AG09319 (cell line): ENCODE data around the gene PCDHA1.
"Not testable (repeated sequence)": the region's sequence is repeated elsewhere in the genome, so short reads cannot be mapped to it uniquely, and the experiment has no call there.

Experiments used
- DNase-seq: peaks from one replicate; pipeline ENCODE4 v3.0.0-alpha.2; 2010; ENCODE audit warnings: low read depth; ENCODE audit errors: extremely low read depth
- TF ChIP-seq, protein P1 (sequence below): IDR thresholded peaks from 2 replicates; pipeline ENCODE4 v1.5.1; 2011; ENCODE audit warnings: low read depth, mild to moderate bottlenecking, inconsistent platforms, low read length, moderate library complexity

PCDHA1 gene

DNA sequence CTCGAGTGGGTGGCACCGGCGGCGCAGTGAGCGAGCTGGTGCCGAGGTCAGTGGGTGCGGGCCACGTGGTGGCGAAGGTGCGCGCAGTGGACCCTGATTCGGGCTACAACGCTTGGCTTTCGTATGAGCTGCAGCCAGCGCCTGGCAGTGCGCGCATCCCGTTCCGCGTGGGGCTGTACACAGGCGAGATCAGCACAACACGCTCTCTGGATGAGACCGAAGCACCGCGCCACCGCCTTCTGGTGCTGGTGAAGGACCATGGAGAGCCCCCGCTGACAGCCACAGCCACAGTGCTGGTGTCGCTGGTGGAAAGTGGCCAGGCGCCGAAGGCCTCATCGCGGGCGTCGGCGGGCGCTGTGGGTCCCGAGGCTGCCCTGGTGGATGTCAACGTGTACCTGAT, 37.5 kb downstream of the PCDHA1 start:
- no peak for DNase-seq
- TF ChIP-seq, protein P1, sequence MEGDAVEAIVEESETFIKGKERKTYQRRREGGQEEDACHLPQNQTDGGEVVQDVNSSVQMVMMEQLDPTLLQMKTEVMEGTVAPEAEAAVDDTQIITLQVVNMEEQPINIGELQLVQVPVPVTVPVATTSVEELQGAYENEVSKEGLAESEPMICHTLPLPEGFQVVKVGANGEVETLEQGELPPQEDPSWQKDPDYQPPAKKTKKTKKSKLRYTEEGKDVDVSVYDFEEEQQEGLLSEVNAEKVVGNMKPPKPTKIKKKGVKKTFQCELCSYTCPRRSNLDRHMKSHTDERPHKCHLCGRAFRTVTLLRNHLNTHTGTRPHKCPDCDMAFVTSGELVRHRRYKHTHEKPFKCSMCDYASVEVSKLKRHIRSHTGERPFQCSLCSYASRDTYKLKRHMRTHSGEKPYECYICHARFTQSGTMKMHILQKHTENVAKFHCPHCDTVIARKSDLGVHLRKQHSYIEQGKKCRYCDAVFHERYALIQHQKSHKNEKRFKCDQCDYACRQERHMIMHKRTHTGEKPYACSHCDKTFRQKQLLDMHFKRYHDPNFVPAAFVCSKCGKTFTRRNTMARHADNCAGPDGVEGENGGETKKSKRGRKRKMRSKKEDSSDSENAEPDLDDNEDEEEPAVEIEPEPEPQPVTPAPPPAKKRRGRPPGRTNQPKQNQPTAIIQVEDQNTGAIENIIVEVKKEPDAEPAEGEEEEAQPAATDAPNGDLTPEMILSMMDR, result no peak

DNA sequence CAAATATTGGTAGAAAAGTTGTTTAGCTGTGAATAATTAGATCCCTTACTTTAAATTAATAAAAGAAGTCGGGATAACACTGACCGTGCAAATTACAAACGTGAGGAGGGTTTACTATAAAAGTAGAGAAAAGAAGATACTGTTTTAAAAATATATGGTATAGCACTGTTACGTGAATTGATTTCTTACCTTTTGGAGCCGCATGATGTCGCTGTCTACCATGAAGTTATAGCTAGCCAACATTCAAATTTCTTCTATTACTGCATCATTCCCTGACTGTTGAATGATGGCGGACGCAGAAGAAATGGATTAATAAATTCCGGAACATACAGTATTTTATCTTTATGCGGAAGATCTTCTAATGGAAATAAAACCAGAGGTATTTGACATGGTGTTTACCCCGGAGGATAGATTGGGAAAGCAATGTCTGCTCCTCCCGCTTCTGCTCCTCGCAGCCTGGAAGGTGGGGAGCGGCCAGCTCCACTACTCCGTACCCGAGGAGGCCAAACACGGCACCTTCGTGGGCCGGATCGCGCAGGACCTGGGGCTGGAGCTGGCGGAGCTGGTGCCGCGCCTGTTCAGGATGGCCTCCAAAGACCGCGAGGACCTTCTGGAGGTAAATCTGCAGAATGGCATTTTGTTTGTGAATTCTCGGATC, 41.9 kb downstream of the PCDHA1 start, which contains the start of gene PCDHA6:
Gene PCDHA6, plus strand, starts transcription at position 257 of the 658 bp plus-strand sequence. Its CDS starts 132 bp downstream, at position 389.
- DNase-seq, result no peak
- TF ChIP-seq, protein P1, result no peak

GRCh38 chr5:140828362-140828737, 42.4 kb downstream of the PCDHA1 start:
- TF ChIP-seq, protein P1, result no peak
- DNase-seq, result no peak

DNA sequence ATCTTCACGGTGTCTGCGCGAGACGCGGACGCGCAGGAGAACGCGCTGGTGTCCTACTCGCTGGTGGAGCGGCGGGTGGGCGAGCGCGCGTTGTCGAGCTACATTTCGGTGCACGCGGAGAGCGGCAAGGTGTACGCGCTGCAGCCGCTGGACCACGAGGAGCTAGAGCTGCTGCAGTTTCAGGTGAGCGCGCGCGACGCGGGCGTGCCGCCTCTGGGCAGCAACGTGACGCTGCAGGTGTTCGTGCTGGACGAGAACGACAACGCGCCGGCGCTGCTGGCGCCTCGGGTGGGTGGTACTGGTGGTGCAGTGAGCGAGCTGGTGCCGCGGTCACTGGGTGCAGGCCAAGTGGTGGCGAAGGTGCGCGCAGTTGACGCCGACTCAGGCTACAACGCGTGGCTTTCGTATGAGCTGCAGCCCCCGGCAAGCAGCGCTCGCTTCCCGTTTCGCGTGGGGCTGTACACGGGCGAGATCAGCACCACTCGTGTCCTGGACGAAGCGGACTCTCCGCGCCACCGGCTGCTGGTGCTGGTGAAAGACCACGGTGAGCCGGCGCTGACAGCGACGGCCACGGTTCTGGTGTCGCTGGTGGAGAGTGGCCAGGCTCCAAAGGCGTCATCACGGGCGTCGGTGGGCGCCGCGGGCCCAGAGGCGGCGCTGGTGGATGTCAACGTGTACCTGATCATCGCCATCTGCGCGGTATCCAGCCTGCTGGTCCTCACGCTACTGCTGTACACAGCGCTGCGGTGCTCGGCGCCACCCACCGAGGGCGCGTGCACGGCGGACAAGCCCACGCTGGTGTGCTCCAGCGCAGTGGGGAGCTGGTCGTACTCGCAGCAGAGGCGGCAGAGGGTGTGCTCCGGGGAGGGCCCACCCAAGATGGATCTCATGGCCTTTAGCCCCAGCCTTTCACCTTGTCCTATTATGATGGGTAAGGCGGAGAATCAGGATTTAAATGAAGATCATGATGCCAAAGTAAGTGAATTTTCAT, 43.9 kb downstream of the PCDHA1 start:
- not testable (repeated sequence) for DNase-seq

- no peak for DNase-seq
- TF ChIP-seq, protein P1, result no peak
Observed at GRCh38 chr5:140833993-140834392, 48.1 kb downstream of the PCDHA1 start, which contains the start of gene PCDHA7. PCDHA7 (plus strand) TSS chr5:140834269; CDS start chr5:140834384, 115 bp downstream.

- DNase-seq, result not testable (repeated sequence)
Observed at GRCh38 chr5:140834439-140835008, 48.6 kb downstream of the PCDHA1 start.

- no peak for DNase-seq
- TF ChIP-seq, protein P1, result no peak
Observed at GRCh38 chr5:140835622-140836510, 49.9 kb downstream of the PCDHA1 start.
